Stomach (tissue), 9 donors: ENCODE measurements around the gene RPS6KA2. TPM values are rescaled to one million over a fixed set of nuclear protein-coding genes. Genes with fewer than 3 reads are reported as not detected.

Source experiments
- DNase-seq, 2 donors: peaks; one replicate each; pipeline versions ENCODE4 v3.0.0 to v3.0.0-alpha.2; 2013 to 2019
- H3K27ac ChIP-seq, 5 donors: fragments of 200-600 bp in 4 of 5; sonication (generic) in 4 of 5; one replicate each; pipeline ENCODE4 v1.5.1; 2013 to 2019; ENCODE audit warnings: mild to moderate bottlenecking in 1 of 5, moderate library complexity in 1 of 5
- H3K27me3 ChIP-seq, 3 donors: fragments of 200-600 bp; sonication (generic); one replicate each; pipeline ENCODE4 v1.5.1; 2017 to 2019; ENCODE audit warnings: mixed run types in 1 of 3
- H3K36me3 ChIP-seq, 4 donors: fragments of 200-600 bp; sonication (generic); 1 replicate in 3 of 4; 2 replicates in 1 of 4; pipeline ENCODE4 v1.5.1; 2016 to 2019
- H3K4me1 ChIP-seq, 4 donors: fragments of 200-600 bp; sonication (generic); one replicate each; pipeline ENCODE4 v1.5.1; 2016 to 2019
- H3K4me3 ChIP-seq, 4 donors: fragments of 200-600 bp; sonication (generic) in 3 of 4; one replicate each; pipeline ENCODE4 v1.5.1; 2016 to 2019; ENCODE audit warnings: mild to moderate bottlenecking in 1 of 4
- H3K9me3 ChIP-seq, 4 donors: fragments of 200-600 bp; sonication (generic); one replicate each; pipeline ENCODE4 v1.5.1; 2016 to 2019
- CTCF ChIP-seq, 7 experiments: fragments of 450-650 bp in 4 of 7; fragments of 200-600 bp in 3 of 7; sonication (generic) in 3 of 7; IDR thresholded peaks; one replicate each; pipeline ENCODE4 v1.5.1; 2016 to 2019; ENCODE audit warnings: antibody characterized with exemption in 7 of 7, control low read depth in 2 of 7, mild to moderate bottlenecking in 1 of 7
- EP300 ChIP-seq: sonication (generic); formaldehyde crosslinking; IDR thresholded peaks from one replicate; pipeline ENCODE4 v1.6.1; 2017; ENCODE audit warnings: antibody characterized with exemption
- POLR2A ChIP-seq, 4 donors: fragments of 450-650 bp; IDR thresholded peaks; one replicate each; pipeline ENCODE4 v1.6.1; 2016; ENCODE audit warnings: antibody characterized with exemption in 4 of 4, control low read depth in 2 of 4, mild to moderate bottlenecking in 1 of 4, moderate library complexity in 1 of 4
- POLR2AphosphoS5 ChIP-seq, 3 donors: sonication (generic); formaldehyde crosslinking; IDR thresholded peaks; one replicate each; pipeline ENCODE4 v1.6.1; 2016; ENCODE audit warnings: antibody characterized with exemption in 3 of 3
- WGBS, 5 donors: extraction: QIAGEN DNeasy Blood & Tissue Kit in 3 of 5; methylation state at CpG; one replicate each; pipeline versions ENCODE4 v1.1.5 to v1.1.7; 2013 to 2018; 5-methylcytosine and 5-hydroxymethylcytosine counted together
- intact Hi-C: fragments of 100-400 bp; cut with DNase I; formaldehyde crosslinking; loops from one replicate; pipeline ENCODE4 v1.15.1; 2023; ENCODE audit warnings: low total_unique reads
- polyA plus RNA-seq, 3 donors: library from polyadenylated mRNA; stranded (reverse); fragments of 200-250 nt; gene quantifications; one replicate each; pipeline ENCODE4 v1.2.3, GENCODE V29; 2013
- total RNA-seq, 5 donors: library from RNA; depleted of rRNA; stranded (reverse); fragments of >200 nt; gene quantifications; one replicate each; pipeline versions ENCODE4 v1.1.0 to v1.2.3, GENCODE V29; 2014 to 2016
- donor health status: healthy with polysubstance abuse.
- donor health status: Bipolar disorder and iron deficiency.
- donor health status: healthy.

The RPS6KA2 gene
- total and polyA plus RNA-seq, 8 donors, result 10.9 to 150 (median 68.0) TPM

GRCh38 chr6:166643891-166644590, 17.0 kb upstream of the RPS6KA2 start:
- 77 to 84% (median 80%) methylated on average over 7 of the region's 7 CpGs for WGBS, 5 donors

GRCh38 chr6:166642646-166643045, 15.6 kb upstream of the RPS6KA2 start:
- Histone ChIP-seq H3K9me3 (peaks cover 0 to 10% (median 7%) of the 10 kb centered on the region in 4 donors), H3K36me3 (no peaks in the 10 kb centered on the region), H3K27ac (no peak overlapping the region), H3K27me3 (no peaks in the 10 kb centered on the region), H3K4me1 (peaks cover 0 to 12% (median 4%) of the 10 kb centered on the region in 4 donors), H3K4me3 (no peak overlapping the region)
- TF ChIP-seq POLR2A (IDR thresholded peaks at IDR 0.05) (no peak), POLR2AphosphoS5 (IDR thresholded peaks at IDR 0.05) (no peak), CTCF (IDR thresholded peaks at IDR 0.05) (no peak)
- 88 to 97% (median 96%) methylated on average over 3 of the region's 3 CpGs for WGBS, 5 donors
- no peak for DNase-seq
- intact Hi-C loops, result no loop called here

More at GRCh38 chr6:166643891-166644590, 17.0 kb upstream of the RPS6KA2 start:
- H3K36me3 ChIP-seq, result no peaks in the 10 kb centered on the region
- no peak overlapping the region for H3K27ac ChIP-seq
- peaks cover 0 to 10% (median 7%) of the 10 kb centered on the region in 4 donors for H3K9me3 ChIP-seq
- DNase-seq, result no peak
- TF ChIP-seq CTCF (IDR thresholded peaks at IDR 0.05) (no peak), POLR2A (IDR thresholded peaks at IDR 0.05) (no peak)
- peaks cover 0 to 12% (median 4%) of the 10 kb centered on the region in 4 donors for H3K4me1 ChIP-seq
- H3K4me3 ChIP-seq, result no peak overlapping the region
- intact Hi-C loops, result no loop called here
- no peaks in the 10 kb centered on the region for H3K27me3 ChIP-seq

DNA sequence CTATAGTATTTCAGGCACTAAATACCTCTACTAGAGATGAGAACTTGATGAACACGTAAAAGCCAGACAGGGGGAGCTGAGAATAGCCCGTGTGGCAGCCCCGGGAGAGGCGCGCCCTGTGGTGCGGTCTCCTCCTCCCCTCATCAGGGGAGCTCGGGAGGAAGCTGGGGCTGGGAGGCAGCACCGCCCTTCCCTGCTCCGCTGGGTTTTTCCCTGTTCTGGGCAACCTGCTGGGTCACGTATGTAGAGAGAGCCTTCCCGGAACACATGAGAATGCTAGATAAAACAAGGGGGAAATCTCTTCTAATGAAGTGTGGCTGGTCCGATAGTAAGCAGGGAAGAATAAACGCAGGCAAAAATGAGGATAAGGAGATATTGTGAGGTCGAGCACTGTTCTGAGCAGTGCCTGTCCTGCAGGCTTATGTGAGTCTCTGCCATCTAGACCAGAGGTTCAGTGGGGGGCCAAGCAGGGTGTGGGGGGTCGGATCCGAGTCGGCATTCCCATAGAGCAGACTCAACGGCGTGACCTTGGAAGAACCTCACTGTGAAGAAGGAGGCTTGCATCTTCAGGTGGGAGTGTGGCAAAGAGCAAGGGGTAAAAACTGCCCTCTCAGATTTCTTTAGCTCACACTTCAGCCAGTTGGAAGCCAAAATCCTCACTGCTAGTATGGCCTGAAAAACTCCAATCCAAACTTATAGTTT, 13.4 kb upstream of the RPS6KA2 start:
- H3K27ac ChIP-seq, result peak overlapping the region in 2 of 5 donors; percentile 10 to 45
- H3K9me3 ChIP-seq, result peaks cover 0 to 10% (median 7%) of the 10 kb centered on the region in 4 donors
- H3K36me3 ChIP-seq, result no peaks in the 10 kb centered on the region
- WGBS, 5 donors, result 19 to 27% (median 21%) methylated on average over 19 of the region's 19 CpGs
- H3K4me3 ChIP-seq, result no peak overlapping the region
- H3K4me1 ChIP-seq, result peaks cover 0 to 23% (median 14%) of the 10 kb centered on the region in 4 donors
- no peaks in the 10 kb centered on the region for H3K27me3 ChIP-seq
- TF ChIP-seq CTCF (IDR thresholded peaks at IDR 0.05) (no peak), POLR2A (IDR thresholded peaks at IDR 0.05) (no peak), POLR2AphosphoS5 (IDR thresholded peaks at IDR 0.05) (peak in 2 of 3 donors; percentile 39 to 68), EP300 (no peak)
- DNase-seq, result peak; percentile 59 to 67
- intact Hi-C loops, result no loop called here

DNA sequence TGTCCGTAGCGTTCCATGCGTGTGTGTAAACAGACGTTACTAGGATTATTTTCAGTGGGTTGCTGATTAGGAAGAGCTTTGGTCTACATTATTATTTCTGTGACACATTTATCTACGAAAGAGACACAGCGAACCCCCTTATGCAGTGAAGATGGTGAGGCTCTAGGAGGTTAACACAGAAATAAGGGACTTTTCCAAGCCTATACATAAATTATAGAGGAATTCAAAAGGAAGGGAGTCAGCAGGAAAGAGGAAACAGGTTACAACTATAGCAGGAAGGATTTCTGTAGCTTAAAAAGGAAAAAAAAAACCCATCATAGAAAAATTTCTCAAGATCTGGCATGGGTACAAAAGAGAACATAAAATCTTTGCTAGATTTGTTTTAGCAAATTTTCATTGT, 12.9 kb upstream of the RPS6KA2 start:
- intact Hi-C loops, result no loop called here
- DNase-seq, result no peak
- TF ChIP-seq POLR2A (IDR thresholded peaks at IDR 0.05) (no peak), CTCF (IDR thresholded peaks at IDR 0.05) (no peak), POLR2AphosphoS5 (IDR thresholded peaks at IDR 0.05) (no peak), EP300 (no peak)
- H3K4me1 ChIP-seq, result peaks cover 0 to 23% (median 14%) of the 10 kb centered on the region in 4 donors
- peaks cover 0 to 10% (median 7%) of the 10 kb centered on the region in 4 donors for H3K9me3 ChIP-seq
- no peak overlapping the region for H3K27ac ChIP-seq
- no peak overlapping the region for H3K4me3 ChIP-seq
- no peaks in the 10 kb centered on the region for H3K36me3 ChIP-seq
- no peaks in the 10 kb centered on the region for H3K27me3 ChIP-seq
- 72 to 89% (median 87%) methylated on average over 6 of the region's 6 CpGs for WGBS, 5 donors
